ENCODE measurements around the gene DHX34. TPM values are rescaled to one million over a fixed set of nuclear protein-coding genes. Genes with fewer than 3 reads are reported as not detected.

DHX34 gene
- total RNA-seq, 6 donors from 2014 or later, result 8.4 to 80.7 (median 19.4) TPM

GRCh38 chr19:47402504-47402903 is 53.4 kb downstream of the DHX34 start:
- Histone ChIP-seq H3K36me3 (no peaks in the 10 kb centered on the region), H3K27ac (no peak overlapping the region), H3K9me3 (no peaks in the 10 kb centered on the region), H3K4me1 (no peaks in the 10 kb centered on the region), H3K4me3 (no peak overlapping the region), H3K27me3 (peaks cover 0 to 12% (median 5%) of the 10 kb centered on the region in 4 donors)
- TF ChIP-seq EP300 (IDR thresholded peaks at IDR 0.05), result no peak
- no peak for TF ChIP-seq POLR2A (IDR thresholded peaks at IDR 0.05)
- TF ChIP-seq CTCF (IDR thresholded peaks at IDR 0.05), result no peak
- TF ChIP-seq POLR2AphosphoS5 (IDR thresholded peaks at IDR 0.05), result no peak
- 82 to 84% methylated on average over 12 to 16 of the region's 16 CpGs for WGBS, 2 donors
- no peak for ATAC-seq (ENCODE audit: low FRiP score in 2 of 2)
- no peak for DNase-seq

GRCh38 chr19:47404334-47405196 is 55.5 kb downstream of the DHX34 start:
- TF ChIP-seq POLR2A (IDR thresholded peaks at IDR 0.05) (no peak), EP300 (IDR thresholded peaks at IDR 0.05) (no peak), CTCF (IDR thresholded peaks at IDR 0.05) (no peak), POLR2AphosphoS5 (IDR thresholded peaks at IDR 0.05) (no peak)
- H3K27ac ChIP-seq, result no peak overlapping the region
- no peak for ATAC-seq (ENCODE audit: low FRiP score in 2 of 2)
- H3K9me3 ChIP-seq, result no peaks in the 10 kb centered on the region
- no peaks in the 10 kb centered on the region for H3K36me3 ChIP-seq
- H3K4me1 ChIP-seq, result no peaks in the 10 kb centered on the region
- no peak overlapping the region for H3K4me3 ChIP-seq
- DNase-seq, result no peak
- WGBS, 2 donors, result 72 to 77% methylated on average over 9 of the region's 9 CpGs
- peaks cover 0 to 12% (median 6%) of the 10 kb centered on the region in 4 donors for H3K27me3 ChIP-seq

- DNase-seq, result no peak
- 88 to 91% methylated on average over 4 of the region's 4 CpGs for WGBS, 2 donors
- Histone ChIP-seq H3K36me3 (no peaks in the 10 kb centered on the region), H3K27me3 (peaks cover 0 to 12% (median 6%) of the 10 kb centered on the region in 4 donors), H3K4me3 (no peak overlapping the region), H3K9me3 (no peaks in the 10 kb centered on the region), H3K27ac (no peak overlapping the region), H3K4me1 (no peaks in the 10 kb centered on the region)
- TF ChIP-seq POLR2A (IDR thresholded peaks at IDR 0.05) (no peak), POLR2AphosphoS5 (IDR thresholded peaks at IDR 0.05) (no peak), EP300 (IDR thresholded peaks at IDR 0.05) (no peak), CTCF (IDR thresholded peaks at IDR 0.05) (no peak)
- no peak for ATAC-seq (ENCODE audit: low FRiP score in 2 of 2)
Observed at GRCh38 chr19:47405197-47405550, 56.1 kb downstream of the DHX34 start.

GRCh38 chr19:47405854-47406417 is 56.8 kb downstream of the DHX34 start:
- H3K27ac ChIP-seq, result no peak overlapping the region
- DNase-seq, result no peak
- H3K36me3 ChIP-seq, result no peaks in the 10 kb centered on the region
- peaks cover 0 to 12% (median 6%) of the 10 kb centered on the region in 4 donors for H3K27me3 ChIP-seq
- H3K4me3 ChIP-seq, result no peak overlapping the region
- no peaks in the 10 kb centered on the region for H3K9me3 ChIP-seq
- no peak for TF ChIP-seq POLR2AphosphoS5 (IDR thresholded peaks at IDR 0.05)
- TF ChIP-seq CTCF (IDR thresholded peaks at IDR 0.05), result no peak
- H3K4me1 ChIP-seq, result no peaks in the 10 kb centered on the region
- 92 to 96% methylated on average over 5 of the region's 5 CpGs for WGBS, 2 donors
- ATAC-seq (ENCODE audit: low FRiP score in 2 of 2), result no peak

All from upper lobe of left lung (tissue), 6 donors.